AG09309 (cell line): Measurements from ENCODE around the gene TRIM17.

Experiments
- DNase-seq: peaks from one replicate; pipeline ENCODE4 v3.0.0-alpha.2; 2010; ENCODE audit warnings: low read depth
- H3K4me3 ChIP-seq: 2 replicates; pipeline ENCODE4 v1.5.1; 2011; ENCODE audit warnings: mild to moderate bottlenecking, low read depth, low read length, moderate library complexity; ENCODE audit not compliant: control insufficient read depth
- TF ChIP-seq, protein P1 (sequence below): IDR thresholded peaks from 2 replicates; pipeline ENCODE4 v1.5.1; 2011; ENCODE audit warnings: mild to moderate bottlenecking, low read depth, low read length, inconsistent platforms; ENCODE audit not compliant: insufficient read depth, control insufficient read depth; ENCODE audit errors: missing control alignments

Gene TRIM17

DNA sequence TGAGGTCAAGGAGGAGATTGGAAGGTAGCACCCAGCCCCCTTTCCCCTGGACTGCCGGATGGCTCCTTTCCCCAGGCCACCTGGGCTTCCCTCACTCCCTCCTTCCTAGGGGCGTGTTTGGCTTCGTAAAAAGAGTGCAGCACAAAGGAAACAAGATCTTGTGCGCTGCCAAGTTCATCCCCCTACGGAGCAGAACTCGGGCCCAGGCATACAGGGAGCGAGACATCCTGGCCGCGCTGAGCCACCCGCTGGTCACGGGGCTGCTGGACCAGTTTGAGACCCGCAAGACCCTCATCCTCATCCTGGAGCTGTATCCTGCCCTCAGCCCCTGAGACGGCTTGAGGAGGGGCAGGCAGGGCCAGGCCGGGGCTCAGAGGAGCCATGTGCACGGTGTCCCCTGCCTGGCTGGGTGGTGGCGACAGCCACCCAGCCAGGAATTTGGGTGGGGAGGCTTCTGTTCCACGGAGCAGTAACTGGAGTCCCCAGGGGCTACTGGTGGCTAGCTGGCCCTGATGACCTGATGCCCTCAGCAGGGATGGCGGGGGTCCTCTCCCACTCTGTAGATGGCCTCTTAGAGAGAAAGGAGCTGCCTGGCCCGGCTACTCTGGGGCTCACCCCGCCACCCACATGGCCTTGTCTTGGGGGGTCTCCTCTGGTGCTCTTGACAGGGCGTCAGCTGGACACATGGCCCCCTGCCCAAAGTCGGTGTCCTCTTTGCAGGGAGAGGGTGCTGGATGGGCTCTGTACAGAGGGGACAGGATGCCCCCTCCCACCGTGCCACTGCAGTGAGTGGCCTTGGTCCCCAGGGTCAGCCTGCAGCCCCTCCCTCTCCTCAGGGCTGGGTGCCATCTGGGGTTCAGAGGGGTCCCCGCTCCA, 49.6 kb downstream of the TRIM17 start:
- TF ChIP-seq, protein P1, sequence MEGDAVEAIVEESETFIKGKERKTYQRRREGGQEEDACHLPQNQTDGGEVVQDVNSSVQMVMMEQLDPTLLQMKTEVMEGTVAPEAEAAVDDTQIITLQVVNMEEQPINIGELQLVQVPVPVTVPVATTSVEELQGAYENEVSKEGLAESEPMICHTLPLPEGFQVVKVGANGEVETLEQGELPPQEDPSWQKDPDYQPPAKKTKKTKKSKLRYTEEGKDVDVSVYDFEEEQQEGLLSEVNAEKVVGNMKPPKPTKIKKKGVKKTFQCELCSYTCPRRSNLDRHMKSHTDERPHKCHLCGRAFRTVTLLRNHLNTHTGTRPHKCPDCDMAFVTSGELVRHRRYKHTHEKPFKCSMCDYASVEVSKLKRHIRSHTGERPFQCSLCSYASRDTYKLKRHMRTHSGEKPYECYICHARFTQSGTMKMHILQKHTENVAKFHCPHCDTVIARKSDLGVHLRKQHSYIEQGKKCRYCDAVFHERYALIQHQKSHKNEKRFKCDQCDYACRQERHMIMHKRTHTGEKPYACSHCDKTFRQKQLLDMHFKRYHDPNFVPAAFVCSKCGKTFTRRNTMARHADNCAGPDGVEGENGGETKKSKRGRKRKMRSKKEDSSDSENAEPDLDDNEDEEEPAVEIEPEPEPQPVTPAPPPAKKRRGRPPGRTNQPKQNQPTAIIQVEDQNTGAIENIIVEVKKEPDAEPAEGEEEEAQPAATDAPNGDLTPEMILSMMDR = no peak
- DNase-seq = no peak
- no peak overlapping the region for H3K4me3 ChIP-seq

DNA sequence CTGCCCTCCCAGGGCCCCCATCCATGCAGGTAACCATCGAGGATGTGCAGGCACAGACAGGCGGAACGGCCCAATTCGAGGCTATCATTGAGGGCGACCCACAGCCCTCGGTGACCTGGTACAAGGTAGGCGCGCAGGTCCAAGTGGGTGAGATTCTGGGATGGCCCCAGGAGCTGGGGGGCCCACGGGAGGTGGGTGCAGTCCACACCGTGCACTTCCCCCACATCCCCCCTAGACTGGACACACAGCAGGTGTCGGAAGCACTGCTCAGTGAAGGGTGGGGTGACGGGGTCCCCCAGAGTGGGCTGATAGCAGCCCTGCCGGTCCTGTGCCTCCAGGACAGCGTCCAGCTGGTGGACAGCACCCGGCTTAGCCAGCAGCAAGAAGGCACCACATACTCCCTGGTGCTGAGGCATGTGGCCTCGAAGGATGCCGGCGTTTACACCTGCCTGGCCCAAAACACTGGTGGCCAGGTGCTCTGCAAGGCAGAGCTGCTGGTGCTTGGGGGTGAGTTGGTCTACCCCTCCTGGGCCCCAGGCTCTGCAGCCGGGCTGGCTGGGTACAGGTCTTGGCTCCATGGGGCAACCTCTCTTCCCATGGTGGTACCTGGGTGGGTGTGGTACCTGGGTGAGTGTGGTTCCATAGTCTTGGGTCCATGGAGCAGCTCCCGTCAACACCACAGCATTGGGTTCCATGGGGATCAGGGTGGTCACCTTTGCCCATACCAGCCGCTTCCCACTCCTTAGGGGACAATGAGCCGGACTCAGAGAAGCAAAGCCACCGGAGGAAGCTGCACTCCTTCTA, 50.4 kb downstream of the TRIM17 start:
- no peak for DNase-seq
- no peak overlapping the region for H3K4me3 ChIP-seq
- TF ChIP-seq, protein P1 = no peak

DNA sequence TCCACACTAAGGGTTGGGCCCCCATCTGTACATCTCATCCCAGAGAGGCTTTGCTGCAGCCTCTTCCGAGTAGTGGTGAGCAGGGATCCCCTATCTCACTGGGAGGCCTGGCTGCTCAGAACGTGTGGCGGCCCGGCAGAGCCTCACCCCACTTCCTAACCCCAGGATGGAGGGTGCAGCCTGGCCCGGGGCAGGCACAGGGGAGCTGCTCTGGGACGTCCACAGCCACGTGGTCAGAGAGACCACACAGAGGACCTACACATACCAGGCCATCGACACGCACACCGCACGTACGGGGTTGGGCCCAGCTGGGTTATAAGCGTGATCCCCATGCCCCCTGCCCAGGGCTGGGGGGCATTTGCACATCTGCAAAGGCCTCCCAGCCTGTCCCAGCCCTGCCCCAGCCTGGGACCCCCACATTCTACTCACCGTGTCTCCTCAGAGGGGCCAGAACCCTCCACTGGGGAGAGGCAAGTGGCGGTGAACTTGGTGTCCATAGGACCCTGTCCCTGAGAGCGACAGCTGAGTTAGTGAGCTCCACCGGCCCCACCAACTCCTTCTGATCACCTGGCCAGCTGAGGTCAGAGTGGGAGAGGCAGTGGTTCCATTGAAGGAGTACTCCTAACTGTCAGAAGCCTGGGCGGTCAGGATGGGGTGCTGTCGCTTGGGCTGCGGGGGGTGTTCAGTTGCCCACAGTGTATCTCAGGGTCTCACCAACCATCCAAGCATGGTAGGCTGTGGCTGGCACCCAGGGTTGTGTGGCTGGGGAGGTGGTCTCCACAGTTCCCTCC, 51.2 kb downstream of the TRIM17 start:
- no peak for DNase-seq
- H3K4me3 ChIP-seq = no peak overlapping the region
- TF ChIP-seq, protein P1 = no peak

DNA sequence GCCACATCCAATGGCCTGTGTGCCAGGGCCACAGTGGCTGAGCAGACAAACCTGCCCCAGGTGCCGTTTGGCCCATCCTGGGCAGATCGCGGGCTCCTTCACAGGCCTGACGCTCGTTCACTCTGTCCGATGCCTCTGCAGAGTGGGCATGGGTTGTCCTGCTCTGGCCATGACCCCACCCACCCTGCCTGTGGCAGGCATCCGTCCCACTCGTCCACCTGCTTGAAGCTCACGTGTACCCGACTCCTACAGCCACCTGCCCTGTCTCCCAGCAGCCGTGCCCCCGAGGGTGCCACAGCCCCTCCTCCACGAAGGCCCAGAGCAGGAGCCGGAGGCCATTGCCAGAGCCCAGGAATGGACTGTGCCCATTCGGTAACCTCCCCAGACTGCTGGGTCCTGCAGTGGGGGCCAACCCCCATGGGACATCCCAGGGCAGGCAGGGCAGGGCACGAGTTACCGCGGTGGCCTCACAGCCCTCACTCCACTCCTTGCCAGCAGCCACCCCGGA, 51.9 kb downstream of the TRIM17 start:
- no peak for DNase-seq
- TF ChIP-seq, protein P1 = no peak
- no peak overlapping the region for H3K4me3 ChIP-seq

DNA sequence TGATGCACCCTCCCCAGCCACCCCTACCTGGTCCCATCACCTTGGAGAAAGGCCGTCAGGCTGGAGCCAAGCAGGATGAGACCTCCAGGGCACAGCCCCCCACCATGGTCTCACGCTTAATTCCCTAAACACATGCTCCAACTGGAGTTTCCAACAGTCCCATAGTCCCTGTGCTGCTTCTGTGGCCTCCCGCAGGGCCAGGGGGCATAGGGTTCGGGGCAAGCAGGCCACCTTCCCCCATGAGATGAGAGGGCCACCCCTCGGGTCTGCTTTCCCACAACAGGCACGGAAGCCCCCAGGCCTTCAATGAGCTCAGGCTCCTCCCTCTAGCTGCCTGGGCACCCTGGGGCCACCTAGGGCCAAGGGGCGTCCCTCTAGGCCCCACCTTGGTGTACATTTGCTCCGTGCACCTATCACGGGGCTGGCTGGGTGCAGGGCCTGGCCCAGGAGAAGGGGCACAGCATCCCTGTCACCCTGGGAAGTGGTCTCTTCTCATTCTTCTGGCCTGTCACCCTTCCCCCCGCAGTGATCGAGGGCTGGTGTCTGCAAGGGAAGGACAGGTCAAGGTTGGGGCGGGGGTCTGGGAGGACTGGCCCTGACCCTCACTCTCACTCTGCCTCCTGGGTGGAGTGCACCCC, 52.5 kb downstream of the TRIM17 start:
- no peak overlapping the region for H3K4me3 ChIP-seq
- TF ChIP-seq, protein P1 = no peak
- DNase-seq = no peak

DNA sequence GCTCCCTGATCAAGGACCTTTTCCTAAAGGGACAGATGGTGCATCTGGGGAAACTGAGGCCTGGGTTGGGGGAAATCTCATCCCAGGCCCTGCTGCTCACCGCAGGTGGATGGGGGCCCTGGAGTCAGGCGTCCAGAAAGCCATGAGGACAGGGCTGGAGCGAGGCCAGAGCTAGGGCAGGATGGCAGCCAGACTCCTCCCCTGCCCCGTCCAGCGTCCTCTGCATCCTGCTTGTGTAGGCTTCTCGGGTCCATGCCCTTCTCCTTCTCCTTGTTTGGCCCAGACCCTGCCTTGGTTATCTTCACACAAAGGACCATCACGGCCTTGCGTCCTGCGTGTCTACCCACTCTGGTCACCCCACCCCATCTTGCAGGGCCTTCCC, 53.0 kb downstream of the TRIM17 start:
- TF ChIP-seq, protein P1 = no peak
- DNase-seq = no peak

More for the DNA sequence above, 53.0 kb downstream of the TRIM17 start:
- no peak overlapping the region for H3K4me3 ChIP-seq
